HG03432 (cell line): Measurements from ENCODE around the gene TMEM63A.
"Not testable (repeated sequence)": the region's sequence is repeated elsewhere in the genome, so short reads cannot be mapped to it uniquely, and the experiment has no call there.

Experiments
- ATAC-seq: cut with Tn5 transposase; IDR thresholded peaks from one replicate; pipeline ENCODE4 v1.9.1; 2021; ENCODE audit warnings: mild to moderate bottlenecking, moderate library complexity; ENCODE audit not compliant: unreplicated experiment

TMEM63A gene

DNA sequence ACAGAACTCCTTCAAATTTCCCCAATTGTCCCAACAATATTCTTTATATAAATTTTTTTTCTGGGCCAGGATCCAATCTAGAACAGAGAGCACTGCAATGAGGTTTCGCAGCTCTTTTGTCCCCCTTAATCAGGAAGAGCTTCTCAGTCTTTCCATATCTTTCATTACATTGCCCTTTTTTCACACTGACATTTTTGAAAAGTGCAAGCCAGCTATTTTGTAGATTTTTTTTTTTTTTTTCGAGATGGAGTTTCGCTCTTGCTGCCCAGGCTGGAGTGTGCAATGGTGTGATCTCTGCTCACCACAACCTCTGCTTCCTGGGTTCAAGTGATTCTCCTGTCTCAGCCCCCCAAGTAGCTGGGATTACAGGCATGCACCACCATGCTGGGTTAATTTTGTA is 75.4 kb downstream of the TMEM63A start:
- ATAC-seq, result not testable (repeated sequence)

DNA sequence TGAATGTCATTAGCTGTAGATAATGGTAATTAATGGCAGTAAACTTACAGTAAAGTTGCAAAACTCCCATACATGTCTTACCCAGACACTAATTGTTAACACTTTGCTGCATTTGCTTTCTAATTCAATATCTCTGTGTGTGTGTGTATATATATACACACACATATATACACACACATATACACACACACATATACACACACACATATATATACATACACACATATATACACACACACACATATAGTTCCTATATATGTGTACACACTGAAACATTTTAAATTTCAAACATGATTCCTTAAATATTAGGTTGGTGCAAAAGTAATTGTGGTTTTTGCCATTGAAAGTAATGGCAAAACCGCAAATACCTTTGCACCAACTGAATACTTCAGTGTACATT is 75.9 kb downstream of the TMEM63A start:
- ATAC-seq, result no peak

DNA sequence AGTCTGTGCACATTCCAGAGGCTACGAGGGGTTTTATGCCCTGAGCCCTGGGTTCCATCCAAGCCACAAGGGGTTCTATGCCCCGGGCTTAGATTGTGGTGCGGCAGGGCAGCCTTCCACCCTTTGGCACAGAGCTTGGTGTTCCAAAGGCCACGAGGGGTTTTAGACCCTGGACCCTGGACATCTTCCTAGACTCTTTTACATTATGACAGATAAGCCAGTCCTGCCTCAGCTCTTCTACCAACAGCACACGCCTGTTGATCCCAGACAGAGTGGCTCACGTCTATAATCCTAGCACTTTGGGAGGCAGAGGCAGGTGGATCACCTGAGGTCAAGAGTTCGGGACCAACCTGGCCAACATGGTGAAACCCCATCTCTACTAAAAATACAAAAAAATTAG is 81.0 kb downstream of the TMEM63A start:
- not testable (repeated sequence) for ATAC-seq

DNA sequence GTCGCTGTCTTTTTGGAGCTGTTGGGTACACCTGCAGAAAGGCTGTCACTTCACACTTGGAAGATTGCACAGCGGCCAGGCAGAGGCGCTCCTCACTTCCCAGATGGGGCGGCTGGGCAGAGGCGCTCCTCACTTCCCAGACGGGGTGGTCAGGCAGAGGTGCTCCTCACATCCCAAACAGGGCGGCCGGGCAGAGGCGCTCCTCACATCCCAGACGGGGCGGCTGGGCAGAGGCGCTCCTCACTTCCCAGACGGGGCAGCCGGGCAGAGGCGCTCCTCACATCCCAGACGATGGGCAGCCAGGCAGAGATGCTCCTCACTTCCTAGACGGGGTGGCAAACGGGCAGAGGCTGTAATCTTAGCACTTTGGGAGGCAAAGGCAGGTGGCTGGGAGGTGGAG is 86.1 kb downstream of the TMEM63A start:
- ATAC-seq, result not testable (repeated sequence)
